Kasumi-1 (cell line): ENCODE data around the gene C12orf56.
"Not testable (repeated sequence)": the region's sequence is repeated elsewhere in the genome, so short reads cannot be mapped to it uniquely, and the experiment has no call there.

Experiments
- DNase-seq, 2 experiments: peaks; one replicate each; lab custom pipeline; 2025; lab: John Stamatoyannopoulos, UW

C12orf56 gene

DNA sequence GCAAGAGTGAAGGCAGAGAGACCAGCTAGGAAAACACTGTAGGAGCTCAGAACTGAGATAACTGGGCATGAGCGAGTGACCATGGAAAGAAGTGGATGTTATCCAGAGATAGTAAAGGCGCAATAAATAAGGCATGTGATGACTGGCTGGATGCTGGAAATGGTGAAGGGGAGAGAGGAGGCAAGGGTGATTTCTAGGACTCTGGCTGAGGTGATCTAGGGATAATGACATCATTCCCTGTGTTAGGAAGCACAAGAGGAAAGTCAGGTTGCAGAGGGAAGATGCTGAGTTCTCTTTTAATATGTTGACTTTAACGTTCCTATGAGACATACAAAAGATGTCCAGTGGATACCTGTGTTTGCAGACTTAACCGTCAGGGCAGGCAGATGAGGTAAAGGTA lies 78.7 kb downstream of the C12orf56 start:
- no peak for DNase-seq

DNA sequence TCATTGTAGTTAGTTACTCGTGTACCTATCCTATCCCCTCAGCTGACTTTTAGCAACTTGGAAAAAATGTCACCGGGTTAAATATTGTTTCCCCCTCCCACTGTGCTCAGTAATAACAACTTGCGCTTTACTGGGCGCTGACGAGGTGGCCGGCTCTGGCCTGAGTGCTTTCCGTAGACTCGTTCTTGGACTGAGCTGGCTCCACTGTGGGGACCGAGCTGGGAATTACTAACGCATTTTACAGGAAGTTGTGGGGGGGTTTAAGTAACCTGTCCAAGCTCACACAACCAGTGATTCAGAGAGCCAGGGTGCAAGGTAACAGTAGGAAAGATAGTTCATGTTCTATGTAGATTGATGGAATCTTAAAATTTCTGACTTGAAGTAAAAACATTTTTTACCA lies 86.0 kb downstream of the C12orf56 start:
- DNase-seq, result no peak

DNA sequence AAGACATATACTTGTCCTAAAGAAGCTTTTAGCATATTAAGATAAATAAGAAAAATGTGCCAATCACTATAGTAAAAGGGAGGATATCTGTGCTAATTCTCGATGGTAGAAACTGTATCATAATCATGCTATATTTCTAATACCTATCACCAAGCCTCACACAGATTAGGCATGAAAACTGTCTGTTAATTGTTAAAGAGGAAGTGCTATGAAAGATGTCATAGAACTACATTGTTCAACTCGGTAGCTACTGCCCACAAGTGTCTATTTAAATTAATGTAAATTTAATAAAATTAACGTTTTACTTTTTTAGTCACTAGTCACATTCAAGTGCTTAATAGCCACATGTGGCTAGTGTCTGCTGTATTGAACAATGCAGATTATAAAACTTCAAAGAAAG lies 90.9 kb downstream of the C12orf56 start:
- no peak for DNase-seq

DNA sequence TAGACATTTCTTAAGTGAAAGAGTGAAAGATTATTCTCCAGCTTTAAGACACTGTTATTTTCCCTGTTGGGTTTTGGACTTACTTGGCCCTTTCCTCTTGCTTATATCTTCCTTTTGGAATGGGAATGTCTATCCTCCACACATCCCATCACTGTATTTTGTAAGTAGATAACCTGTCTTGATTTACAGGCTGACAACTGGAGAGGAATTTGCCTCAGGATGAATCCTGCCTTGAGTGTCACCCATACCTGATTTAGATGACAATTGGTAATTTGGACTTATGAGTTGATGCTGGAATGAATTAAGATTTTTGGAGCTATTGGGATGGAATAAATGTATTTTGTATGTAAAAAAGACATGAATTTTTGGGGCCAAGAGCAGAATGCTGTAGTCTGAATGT lies 94.3 kb downstream of the C12orf56 start:
- no peak for DNase-seq

DNA sequence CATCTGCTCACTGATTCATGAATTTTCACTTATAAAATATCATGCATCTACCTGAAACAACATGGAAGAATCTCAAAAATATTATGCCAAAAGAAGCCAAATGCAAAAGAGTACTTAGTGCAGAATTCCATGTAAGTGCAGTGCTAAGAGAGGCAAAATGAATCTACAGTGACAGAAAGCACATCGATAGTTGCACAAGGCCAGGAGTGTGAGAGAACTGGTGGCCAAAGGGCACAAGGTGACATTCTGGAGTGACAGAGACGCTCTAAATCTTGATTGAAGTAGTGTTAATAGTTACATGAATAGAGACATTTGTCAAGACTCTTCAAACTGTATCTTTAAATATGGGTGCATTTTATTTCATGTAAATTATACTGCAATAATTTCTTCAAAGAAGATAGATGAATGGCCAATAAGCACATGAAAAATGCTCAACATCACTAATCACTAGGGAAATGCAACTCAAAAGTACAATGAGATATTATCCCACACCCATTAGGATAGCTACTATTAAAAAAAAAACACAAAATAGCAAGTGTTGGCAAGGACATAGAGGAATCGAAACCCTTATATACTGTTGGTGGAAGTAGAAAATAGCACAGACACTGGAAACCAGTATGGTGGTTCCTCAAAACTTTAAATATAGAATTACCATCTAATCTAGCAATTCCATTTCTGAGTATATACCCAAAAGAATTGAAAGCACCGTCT lies 96.7 kb downstream of the C12orf56 start:
- no peak for DNase-seq

DNA sequence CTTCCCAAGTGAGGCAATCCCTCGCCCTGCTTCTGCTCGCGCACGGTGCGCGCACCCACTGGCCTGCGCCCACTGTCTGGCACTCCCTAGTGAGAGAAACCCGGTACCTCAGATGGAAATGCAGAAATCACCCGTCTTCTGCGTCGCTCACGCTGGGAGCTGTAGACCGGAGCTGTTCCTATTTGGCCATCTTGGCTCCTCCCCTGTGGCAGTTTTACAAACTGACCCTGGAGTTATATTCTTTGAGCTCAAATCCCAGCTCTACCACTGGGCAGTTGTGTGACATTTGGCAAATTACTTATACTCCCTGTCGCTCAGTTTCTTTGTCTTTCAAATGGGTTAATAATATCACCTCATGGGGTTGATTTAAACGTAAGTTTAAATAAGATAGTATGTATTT lies 97.4 kb downstream of the C12orf56 start:
- not testable (repeated sequence) for DNase-seq

DNA sequence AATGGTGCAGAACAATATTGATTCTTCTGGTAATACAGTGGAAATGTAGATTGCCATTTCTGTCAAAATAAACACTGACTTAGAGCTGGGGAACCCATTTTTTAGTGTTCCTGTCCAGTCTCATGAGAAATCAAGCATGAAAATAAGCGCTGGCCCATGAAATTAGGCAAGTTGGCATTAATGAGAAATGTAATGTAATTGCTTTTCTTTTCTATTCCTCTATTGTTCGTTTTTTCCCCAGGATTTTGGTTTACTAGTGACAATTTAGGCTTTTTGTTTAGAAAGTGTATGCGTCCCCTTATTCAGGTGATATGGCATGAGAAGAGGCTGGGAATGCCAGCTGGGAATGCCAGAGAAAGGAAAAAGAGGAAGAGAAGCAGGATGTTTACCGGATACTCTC lies 104.0 kb downstream of the C12orf56 start:
- DNase-seq, result no peak

DNA sequence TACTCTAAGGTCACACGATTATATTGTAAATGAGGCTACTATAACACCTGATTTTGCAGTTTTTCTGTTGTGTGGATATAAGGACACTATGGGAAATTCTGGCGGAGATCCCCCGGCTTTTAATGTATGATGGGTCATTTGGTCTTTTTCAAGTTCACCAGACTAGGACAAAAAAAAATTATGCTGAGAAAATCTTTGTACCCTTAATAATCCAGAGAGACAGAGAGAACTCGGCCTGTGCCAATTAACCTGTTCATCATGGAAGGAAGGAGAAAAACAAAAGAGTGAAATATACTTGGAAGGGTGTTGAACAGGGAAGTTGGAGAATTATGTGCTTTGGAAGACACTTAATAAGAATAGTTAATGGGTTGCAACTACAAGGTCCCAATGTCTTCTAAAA lies 106.3 kb downstream of the C12orf56 start:
- DNase-seq, result no peak

DNA sequence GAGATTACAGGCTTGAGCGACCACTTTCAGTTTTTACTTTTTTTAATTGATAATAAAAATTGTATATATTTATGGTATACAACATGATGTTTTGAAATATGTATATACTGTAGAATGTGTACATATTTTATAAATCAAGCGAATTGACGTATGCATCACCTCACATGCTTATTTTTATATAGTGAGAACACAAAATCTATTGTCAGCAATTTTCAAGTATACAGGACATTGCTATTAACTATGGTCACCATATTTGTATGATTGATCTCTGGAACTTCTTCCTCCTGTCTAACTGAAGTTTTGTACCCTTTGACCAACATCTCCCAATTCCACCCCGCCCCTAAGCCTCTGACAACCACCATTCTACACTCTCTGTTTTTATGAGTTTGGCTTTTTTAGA lies 112.1 kb downstream of the C12orf56 start:
- no peak for DNase-seq

DNA sequence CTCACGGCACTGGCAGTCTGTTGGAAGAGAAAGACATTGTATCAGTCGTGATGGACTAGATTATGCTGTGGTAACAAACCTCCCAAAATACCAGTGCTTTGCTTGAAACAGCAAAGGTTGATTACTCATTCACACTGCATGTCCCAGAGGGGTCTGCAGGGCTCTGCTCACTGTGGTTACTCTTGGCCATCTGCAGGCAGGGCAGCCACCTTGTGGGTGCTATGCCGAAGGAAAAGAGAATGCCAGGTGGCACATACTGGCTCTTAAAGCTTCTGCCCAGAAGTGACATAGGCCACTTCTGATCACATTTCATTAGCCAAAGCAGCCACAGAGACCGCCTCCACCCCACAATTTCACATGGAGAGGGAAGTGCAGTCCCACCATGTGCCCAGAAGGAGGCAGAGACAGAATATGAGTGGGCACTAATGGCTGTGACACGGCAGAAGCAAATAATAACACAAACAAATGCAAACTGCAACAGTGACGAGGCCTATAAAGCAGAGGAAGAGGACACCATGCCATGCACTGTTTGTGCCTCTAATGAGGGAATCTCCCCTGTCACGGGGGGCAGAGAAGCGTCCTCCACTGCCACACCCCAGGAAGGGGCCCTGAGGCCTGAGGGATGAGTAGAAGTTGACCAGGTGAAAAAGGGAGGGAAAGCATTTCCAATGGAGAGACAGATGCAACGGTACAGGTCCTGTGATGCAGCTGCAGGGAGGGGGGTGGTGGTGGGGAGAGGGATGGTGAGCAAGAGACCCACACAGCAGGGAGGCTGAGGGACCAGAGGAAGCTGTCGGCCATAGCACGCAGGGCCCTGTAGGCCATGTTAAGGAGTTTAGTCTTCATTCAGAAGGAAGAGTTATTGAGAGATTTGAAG lies 116.8 kb downstream of the C12orf56 start:
- DNase-seq, result peak; percentile 13 to 15

DNA sequence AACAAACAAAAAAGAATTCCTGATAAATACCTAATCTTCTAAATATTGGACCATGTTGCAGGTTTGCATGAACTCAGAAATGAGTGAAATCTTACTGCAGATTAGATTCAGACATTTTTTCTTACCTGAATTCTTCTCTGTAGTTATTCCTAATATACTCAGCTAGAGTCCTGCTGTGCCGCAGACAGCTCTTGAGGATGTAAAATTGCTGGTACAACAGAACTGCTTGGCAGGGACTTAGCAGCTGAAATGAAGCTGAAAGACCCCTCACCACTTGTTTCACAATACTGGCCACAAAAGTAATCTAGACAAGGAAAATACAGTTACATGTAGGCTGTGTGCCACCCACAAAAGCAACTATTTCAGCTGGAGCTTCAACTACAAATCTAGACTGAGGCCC lies 120.1 kb downstream of the C12orf56 start:
- no peak for DNase-seq

DNA sequence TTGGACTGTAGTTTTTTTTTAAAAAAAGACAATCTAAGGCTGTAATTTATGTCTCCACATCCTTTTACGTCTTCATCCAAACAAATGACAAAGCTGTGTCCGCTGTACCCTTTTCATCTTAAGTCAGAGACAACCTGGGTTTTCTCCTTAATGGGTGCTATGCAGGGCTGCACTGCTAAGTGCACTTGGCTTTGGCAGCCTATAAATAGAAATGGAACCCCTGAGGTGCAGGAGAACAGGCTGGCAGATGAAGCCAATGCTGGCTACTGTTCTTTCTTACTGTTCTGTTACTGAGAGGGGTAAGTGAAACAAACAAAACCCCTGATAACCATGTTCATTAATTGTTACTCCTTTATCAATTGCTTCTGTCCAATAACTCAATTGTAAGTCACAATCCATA lies 121.4 kb downstream of the C12orf56 start:
- DNase-seq, result no peak

DNA sequence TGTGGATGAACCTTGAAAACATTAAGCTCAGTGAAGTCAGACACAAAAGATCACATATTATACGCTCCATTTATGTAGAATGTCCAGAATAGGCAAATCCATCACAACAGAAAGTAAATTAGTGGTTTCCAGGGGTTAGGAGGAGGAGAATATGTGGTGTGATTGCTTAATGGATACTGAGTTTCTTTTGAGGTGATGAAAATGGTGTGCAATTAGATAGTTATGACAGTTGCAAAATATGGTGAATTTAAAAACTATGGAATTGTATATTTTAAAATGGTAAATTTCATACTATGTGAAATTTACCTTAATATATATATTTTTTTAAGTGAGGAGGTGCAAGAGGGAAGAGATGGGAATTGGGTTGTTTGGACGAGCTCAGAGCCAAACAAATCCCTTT lies 122.1 kb downstream of the C12orf56 start:
- no peak for DNase-seq

DNA sequence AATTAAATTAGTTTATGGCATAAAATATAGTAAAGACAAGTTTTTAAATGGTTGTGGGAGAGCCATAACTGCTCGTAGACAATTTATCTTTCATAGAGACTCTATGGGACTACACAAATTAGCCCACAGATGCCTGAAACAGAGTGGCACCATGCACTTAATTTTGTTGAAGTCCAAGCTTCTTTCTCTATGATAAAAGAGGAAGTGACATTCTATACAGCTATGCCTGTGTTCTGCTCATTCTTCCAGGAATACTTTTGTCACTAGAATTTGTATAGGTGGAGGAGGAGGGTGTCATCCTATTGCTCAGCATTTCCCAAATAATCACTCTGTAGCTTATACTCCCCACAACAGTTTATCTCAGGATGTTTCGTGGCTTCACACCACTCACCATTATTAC lies 124.7 kb downstream of the C12orf56 start:
- peak; percentile 31 to 38 for DNase-seq

DNA sequence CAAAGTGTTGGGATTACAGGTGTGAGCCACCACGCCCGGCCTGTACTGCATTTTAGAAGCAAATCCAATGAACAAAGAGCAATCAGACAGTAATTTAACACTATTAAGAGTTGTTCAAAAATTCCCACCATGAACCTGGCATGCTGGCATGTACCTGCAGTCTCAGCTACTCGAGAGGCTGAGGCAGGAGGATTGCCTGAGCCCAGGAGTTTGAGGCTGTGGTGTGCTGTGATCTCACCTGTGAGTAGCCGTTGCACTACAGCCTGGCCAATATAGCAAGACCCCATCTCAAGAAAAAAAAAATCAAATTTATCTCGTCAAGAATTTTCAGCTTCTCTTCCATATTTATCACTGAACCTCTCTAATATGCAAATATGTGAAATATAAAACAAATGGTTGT lies 128.7 kb downstream of the C12orf56 start:
- no peak for DNase-seq

DNA sequence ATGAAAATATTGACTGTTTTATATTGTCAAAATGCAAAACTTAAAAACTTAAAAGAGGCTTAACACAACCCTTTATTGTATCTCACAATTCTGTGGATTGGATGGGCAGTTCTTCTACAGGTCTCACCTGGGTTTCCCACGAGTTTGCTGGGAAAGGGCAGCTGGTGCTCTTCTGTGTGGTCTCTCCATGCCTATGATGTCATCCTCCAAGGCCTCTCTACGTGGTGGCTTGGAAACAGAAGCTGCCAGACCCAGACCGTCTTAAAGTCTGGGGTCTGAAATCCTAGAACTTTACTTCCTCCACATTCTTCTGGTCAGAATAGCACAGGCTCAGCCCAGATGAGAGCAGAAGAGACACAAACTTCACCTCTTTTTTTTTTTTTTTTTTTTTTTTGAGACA lies 132.0 kb downstream of the C12orf56 start:
- DNase-seq, result no peak

DNA sequence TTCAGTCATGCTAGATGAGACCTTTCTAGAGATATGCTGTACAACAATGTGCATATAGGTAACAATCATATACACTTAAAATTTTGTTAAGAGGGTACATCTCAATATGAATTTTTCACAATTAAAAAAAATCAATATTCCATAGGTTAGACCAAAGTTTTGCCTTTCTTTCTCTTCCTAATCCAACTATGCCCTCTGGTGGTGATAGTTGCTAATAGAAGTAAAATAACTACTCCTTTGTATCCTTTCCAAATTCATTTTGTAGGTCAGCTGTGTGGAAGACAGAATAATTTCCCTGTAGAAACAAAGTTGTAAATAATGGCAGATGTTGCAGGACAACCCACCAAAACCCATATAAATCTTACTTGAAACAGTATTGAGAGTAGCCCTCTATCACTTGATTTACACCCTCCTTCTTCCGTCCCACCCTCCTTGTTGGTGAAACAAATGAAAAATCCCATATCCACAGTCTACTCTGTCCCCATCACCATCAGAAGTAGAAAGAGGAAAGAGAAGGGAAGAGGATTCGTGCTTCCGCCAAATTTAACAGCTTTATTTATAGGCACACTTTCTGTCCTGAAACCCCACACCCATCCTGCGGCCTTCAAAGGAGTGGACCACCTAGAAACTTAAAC lies 134.3 kb downstream of the C12orf56 start:
- peak; percentile 54 to 72 for DNase-seq

DNA sequence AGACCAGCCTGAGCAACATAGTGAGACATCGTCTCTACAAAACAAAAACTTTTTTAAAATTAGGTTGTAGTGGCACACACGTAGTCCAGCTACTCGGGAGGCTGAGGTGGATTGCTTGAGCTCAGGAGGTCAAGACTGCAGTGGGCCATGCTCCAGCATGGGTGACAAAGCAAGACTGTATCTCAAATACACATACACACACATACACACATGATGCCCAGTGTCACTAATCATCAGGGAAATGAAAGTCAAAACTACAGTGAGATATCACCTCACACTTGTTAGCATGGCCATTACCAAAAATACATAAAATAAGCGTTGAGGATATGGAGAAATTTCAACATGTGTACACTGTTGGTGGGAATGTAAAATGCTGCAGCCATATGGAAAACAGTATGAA lies 135.3 kb downstream of the C12orf56 start:
- no peak for DNase-seq

DNA sequence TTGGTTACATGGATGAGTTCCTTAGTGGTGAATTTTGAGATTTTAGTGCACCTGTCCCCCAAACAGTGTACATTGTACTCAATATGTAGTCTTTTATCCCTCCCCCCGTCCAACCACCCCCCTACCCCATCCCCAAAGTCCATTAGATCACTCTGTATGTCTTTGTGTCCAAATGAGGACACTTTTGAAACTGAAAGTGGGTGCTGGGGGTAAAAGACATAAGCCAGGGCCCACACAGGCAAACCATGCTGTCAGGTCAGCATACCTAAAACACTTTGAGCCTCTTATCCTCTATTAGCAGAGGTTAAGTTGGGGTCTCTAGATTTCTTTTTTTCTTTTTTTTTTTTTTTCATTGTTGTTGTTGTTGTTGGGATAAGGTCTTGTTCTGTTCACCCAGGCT lies 137.2 kb downstream of the C12orf56 start:
- DNase-seq, result no peak

DNA sequence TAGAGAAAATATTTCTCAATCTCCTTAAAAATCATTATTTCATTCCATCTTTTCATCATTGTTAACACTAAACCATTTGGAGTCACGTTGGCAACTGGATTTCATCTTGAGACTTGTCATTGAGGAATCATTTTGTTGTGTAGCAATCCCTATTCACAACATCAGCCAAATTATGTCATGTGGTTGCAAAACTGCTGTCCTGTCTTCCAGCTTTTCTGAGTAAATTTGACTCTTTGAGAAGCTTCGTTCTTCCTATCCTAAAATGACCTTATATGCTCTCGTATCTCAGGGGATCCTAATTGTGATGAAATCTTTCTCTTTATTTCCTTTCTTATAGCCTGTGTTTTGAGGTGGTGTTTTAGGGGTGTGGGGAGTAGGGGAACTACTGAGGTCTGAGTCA lies 137.9 kb downstream of the C12orf56 start:
- DNase-seq, result no peak

DNA sequence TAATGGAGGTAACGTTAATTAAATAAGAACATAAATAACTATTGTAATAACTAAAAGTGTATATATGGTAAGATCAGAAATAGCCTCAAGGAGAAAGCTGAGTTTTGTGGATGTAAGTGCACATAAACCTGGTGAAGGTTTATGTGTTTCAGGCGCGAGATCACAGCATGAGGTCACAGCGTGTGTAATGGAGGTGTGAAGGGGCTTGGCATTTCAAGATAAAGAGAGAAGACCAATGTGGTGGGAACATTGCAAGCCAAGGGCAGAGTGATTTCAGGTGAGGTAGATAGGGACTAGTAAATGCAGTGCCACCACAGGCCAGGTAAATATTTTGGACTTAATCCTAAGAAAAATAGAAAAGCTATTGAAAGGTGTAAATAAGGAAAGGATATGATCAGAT lies 146.7 kb downstream of the C12orf56 start:
- DNase-seq, result no peak

DNA sequence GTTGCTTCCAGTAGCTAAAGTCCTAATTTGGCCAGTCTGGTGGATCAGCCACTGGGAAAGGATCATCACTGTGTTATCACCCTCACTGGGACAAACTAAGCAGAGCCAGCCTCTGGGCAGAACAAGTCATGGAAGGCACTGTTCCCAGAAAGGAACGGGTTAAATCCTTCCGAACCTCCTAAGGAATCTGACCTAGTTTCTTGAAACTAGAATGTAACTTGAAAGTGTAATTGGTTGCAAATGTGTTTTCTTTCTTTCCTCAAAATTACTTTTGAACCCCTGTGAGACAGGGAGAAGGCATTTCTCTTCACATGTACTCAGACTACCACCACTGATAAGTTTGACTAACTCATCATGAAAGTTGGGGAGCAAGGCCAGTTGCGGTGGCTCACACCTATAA lies 149.8 kb downstream of the C12orf56 start:
- no peak for DNase-seq

DNA sequence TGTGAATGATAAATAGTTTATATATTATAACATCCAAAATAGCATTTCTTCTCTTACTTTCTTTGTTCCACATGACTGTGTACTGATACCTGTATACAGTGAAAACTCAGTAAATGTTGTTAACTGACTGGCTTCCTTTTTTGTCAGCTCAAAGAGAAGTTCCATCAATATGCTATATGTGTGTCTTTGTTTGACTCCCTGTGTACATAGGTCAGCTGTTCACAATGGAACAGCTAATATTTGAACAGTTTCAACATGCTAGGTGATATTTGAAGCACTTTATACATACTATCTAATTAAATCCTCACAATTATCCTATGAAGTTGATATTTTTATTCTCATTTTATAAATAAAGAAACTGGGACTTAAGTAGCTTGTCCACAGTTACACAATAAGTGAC lies 153.2 kb downstream of the C12orf56 start:
- no peak for DNase-seq
